NCI-H187 (cell line): Measurements from ENCODE around the gene ATF6B.

Experiments
- DNase-seq, 2 experiments: peaks; one replicate each; lab custom pipeline; 2025; lab: John Stamatoyannopoulos, UW

ATF6B gene

GRCh38 chr6:32131439-32131948 is 3.4 kb upstream of the ATF6B start:
- DNase-seq, result no peak

GRCh38 chr6:32129297-32130088 is 1.4 kb upstream of the ATF6B start:
- no peak for DNase-seq

GRCh38 chr6:32128751-32129296 is 778 bp upstream of the ATF6B start:
- DNase-seq, result no peak

- DNase-seq, result no peak
These were observed 683 bp downstream of the ATF6B start for GRCh38 chr6:32127409-32127716.

GRCh38 chr6:32126880-32127279 is 1.2 kb downstream of the ATF6B start:
- no peak for DNase-seq

- DNase-seq, result no peak
These were observed 4.4 kb downstream of the ATF6B start for GRCh38 chr6:32123681-32124080.

- no peak for DNase-seq
These were observed 7.4 kb downstream of the ATF6B start for GRCh38 chr6:32120573-32121059.

- peak in 1 of 2 experiments; percentile 12 for DNase-seq
These were observed 9.0 kb downstream of the ATF6B start for GRCh38 chr6:32118782-32119628.

GRCh38 chr6:32117461-32117860 is 10.6 kb downstream of the ATF6B start:
- DNase-seq, result no peak

GRCh38 chr6:32116674-32117073 is 11.4 kb downstream of the ATF6B start:
- no peak for DNase-seq

- no peak for DNase-seq
These were observed 12.4 kb downstream of the ATF6B start for GRCh38 chr6:32115623-32116022.

- DNase-seq, result no peak
These were observed 13.2 kb downstream of the ATF6B start for GRCh38 chr6:32114796-32115195.

- no peak for DNase-seq
These were observed 14.4 kb downstream of the ATF6B start for GRCh38 chr6:32113386-32114352.

GRCh38 chr6:32112431-32112980 is 15.5 kb downstream of the ATF6B start:
- no peak for DNase-seq

GRCh38 chr6:32111424-32112066 is 16.5 kb downstream of the ATF6B start:
- no peak for DNase-seq

- no peak for DNase-seq
These were observed 17.4 kb downstream of the ATF6B start for GRCh38 chr6:32110632-32111031.

GRCh38 chr6:32109765-32110160 is 18.3 kb downstream of the ATF6B start:
- DNase-seq, result no peak

- DNase-seq, result no peak
These were observed 18.8 kb downstream of the ATF6B start, which contains the start of gene TNXB for GRCh38 chr6:32109114-32109764. TSS of gene TNXB (minus strand) at chr6:32109338. CDS start at chr6:32098198, 11,140 bp downstream.

GRCh38 chr6:32108727-32109113 is 19.3 kb downstream of the ATF6B start:
- no peak for DNase-seq

- no peak for DNase-seq
These were observed 19.9 kb downstream of the ATF6B start for GRCh38 chr6:32108094-32108627.
